Vein endothelial cell (primary cell): ENCODE results near the gene FAM76B. TPM values are rescaled to one million over a fixed set of nuclear protein-coding genes. Genes with fewer than 3 reads are reported as not detected.

Source experiments
- total RNA-seq: library from RNA; depleted of rRNA; stranded (reverse); fragments of >200 nt; gene quantifications from 2 replicates; pipeline ENCODE4 v1.2.3, GENCODE V29; 2012

FAM76B gene
- total RNA-seq, result 29.4 and 31.4 TPM in 2 replicates

GRCh38 chr11:95789506-95790122 is at the start of gene FAM76B:
Gene FAM76B (minus strand): TSS chr11:95789782. CDS start chr11:95789478, 304 bp downstream.

GRCh38 chr11:95790123-95790932 is 746 bp upstream of the FAM76B start, which contains the start of gene CEP57:
Gene CEP57 (plus strand): TSS chr11:95790498. CDS start chr11:95790699, 201 bp downstream.

Other genes starting within 250 kb of the FAM76B start
- gene CEP57, start 716 bp upstream of the FAM76B start, total RNA-seq, result 31.4 and 34.2 TPM in 2 replicates
- 44.7 and 67.1 TPM in 2 replicates for gene MTMR2, start 134.3 kb upstream of the FAM76B start, total RNA-seq